Peyer's patch (tissue), 4 donors: Measurements from ENCODE around the gene NUDT1.

Source experiments
- CTCF ChIP-seq, 6 experiments: fragments of 450-650 bp in 4 of 6; fragments of 200-600 bp in 2 of 6; sonication (generic) in 1 of 6; IDR thresholded peaks; one replicate each; pipeline ENCODE4 v1.5.1; 2017 to 2019; ENCODE audit warnings: antibody characterized with exemption in 6 of 6, mild to moderate bottlenecking in 3 of 6, moderate library complexity in 1 of 6
- POLR2A ChIP-seq, 2 donors: fragments of 450-650 bp; IDR thresholded peaks; one replicate each; pipeline ENCODE4 v1.5.1; 2017; ENCODE audit warnings: antibody characterized with exemption in 2 of 2, mild to moderate bottlenecking in 2 of 2, moderate library complexity in 2 of 2

GRCh38 chr7:2199956-2200583 is 42.0 kb upstream of the NUDT1 start:
- TF ChIP-seq CTCF (IDR thresholded peaks at IDR 0.05) (no peak), POLR2A (IDR thresholded peaks at IDR 0.05) (no peak)
